GM12865 (cell line): ENCODE results near the gene CEP72.
A peak's percentile ranks its signal among the peaks of the same experiment; 100 is the strongest.

Experiments
- DNase-seq: peaks from one replicate; pipeline ENCODE4 v3.0.0; 2010; ENCODE audit warnings: low read depth
- H3K4me3 ChIP-seq: 2 replicates; pipeline ENCODE4 v1.5.1; 2011; ENCODE audit warnings: mild to moderate bottlenecking, low read depth, low read length, control low read depth
- CTCF ChIP-seq: IDR thresholded peaks from 2 replicates; pipeline ENCODE4 v1.5.1; 2011; ENCODE audit warnings: low read length, control low read depth, low read depth, inconsistent platforms; ENCODE audit not compliant: insufficient read depth; ENCODE audit errors: missing control alignments

Gene CEP72

GRCh38 chr5:609506-609905 lies 2.6 kb upstream of the CEP72 start:
- H3K4me3 ChIP-seq, result no peak overlapping the region
- no peak for TF ChIP-seq CTCF
- DNase-seq, result no peak

- no peak for TF ChIP-seq CTCF
- no peak overlapping the region for H3K4me3 ChIP-seq
- no peak for DNase-seq
These were observed 2.0 kb upstream of the CEP72 start for GRCh38 chr5:610011-610743.

- TF ChIP-seq CTCF, result no peak
- no peak for DNase-seq
- H3K4me3 ChIP-seq, result peak overlapping the region; percentile 96
These were observed 1.1 kb upstream of the CEP72 start for GRCh38 chr5:610744-611730.

GRCh38 chr5:612498-613424 lies 621 bp downstream of the CEP72 start:
- TF ChIP-seq CTCF, result no peak
- DNase-seq, result no peak
- H3K4me3 ChIP-seq, result peak overlapping the region; percentile 96

GRCh38 chr5:616484-617039 lies 4.4 kb downstream of the CEP72 start:
- no peak overlapping the region for H3K4me3 ChIP-seq
- DNase-seq, result peak; percentile 19
- TF ChIP-seq CTCF, result peak; percentile 8

- no peak for DNase-seq
These were observed 5.8 kb downstream of the CEP72 start for GRCh38 chr5:617896-618295.

More at GRCh38 chr5:617896-618295, 5.8 kb downstream of the CEP72 start:
- H3K4me3 ChIP-seq, result no peak overlapping the region
- TF ChIP-seq CTCF, result no peak
